ENCODE data around the gene COCH. TPM values are rescaled to one million over a fixed set of nuclear protein-coding genes. Genes with fewer than 3 reads are reported as not detected.

COCH gene
- total RNA-seq, 1 experiment from 2014 or later, result 87.6 TPM

GRCh38 chr14:30834353-30834752 lies 40.0 kb upstream of the COCH start:
- TF ChIP-seq EZH2 (IDR thresholded peaks at IDR 0.05; ENCODE audit: borderline replicate concordance, low read depth, low read length, poor library complexity, severe bottlenecking), result no peak
- TF ChIP-seq CTCF (conservative IDR thresholded peaks at IDR 0.05; ENCODE audit: low read depth, low read length), result no peak
- Histone ChIP-seq H3K9me3 (ENCODE audit: low read depth, low read length, poor library complexity, severe bottlenecking) (no peaks in the 10 kb centered on the region), H3K27me3 (replicated peaks; ENCODE audit: insufficient read depth, low read depth, low read length, poor library complexity) (no peaks in the 10 kb centered on the region), H3K4me3 (ENCODE audit: low read depth, low read length, poor library complexity, severe bottlenecking) (no peak overlapping the region), H3K36me3 (ENCODE audit: insufficient read depth, low read length, poor library complexity, severe bottlenecking) (no peaks in the 10 kb centered on the region), H3K27ac (ENCODE audit: low read depth, low read length, poor library complexity, severe bottlenecking) (no peak overlapping the region), H3K4me1 (ENCODE audit: insufficient read depth, low read length, poor library complexity, severe bottlenecking) (no peaks in the 10 kb centered on the region)
- no TSS peak for BruUV-seq (replicated peaks)
- DNase-seq (ENCODE audit: low spot score), result no peak
- CTCF ChIA-PET, result no interaction called here
- intact Hi-C loops (cut with micrococcal nuclease; ENCODE audit: unreplicated experiment), result no loop called here
- POLR2A ChIA-PET (ENCODE audit: low non-redundant PET), result no interaction called here

DNA sequence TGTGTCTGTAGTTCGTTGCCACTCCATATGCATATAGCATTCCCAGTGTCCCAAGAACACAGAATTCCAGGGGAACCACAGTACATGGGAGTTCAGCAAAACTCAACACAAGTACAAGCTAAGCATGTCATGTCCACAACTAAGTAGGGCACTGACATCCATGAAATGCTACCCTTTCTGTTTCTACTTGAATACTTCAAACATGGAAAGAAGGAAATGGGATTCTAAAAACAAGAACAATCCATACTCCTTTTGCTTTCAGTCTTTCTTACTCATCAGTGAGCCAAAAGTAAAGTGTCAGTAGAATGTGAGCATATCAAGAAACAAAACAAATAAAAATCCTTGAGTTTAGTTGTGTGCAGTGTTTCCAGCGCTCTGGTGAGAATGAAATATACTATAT lies 36.0 kb upstream of the COCH start:
- Histone ChIP-seq H3K4me1 (ENCODE audit: insufficient read depth, low read length, poor library complexity, severe bottlenecking) (no peaks in the 10 kb centered on the region), H3K27me3 (replicated peaks; ENCODE audit: insufficient read depth, low read depth, low read length, poor library complexity) (no peaks in the 10 kb centered on the region), H3K9me3 (ENCODE audit: low read depth, low read length, poor library complexity, severe bottlenecking) (no peaks in the 10 kb centered on the region), H3K27ac (ENCODE audit: low read depth, low read length, poor library complexity, severe bottlenecking) (no peak overlapping the region), H3K4me3 (ENCODE audit: low read depth, low read length, poor library complexity, severe bottlenecking) (no peak overlapping the region), H3K36me3 (ENCODE audit: insufficient read depth, low read length, poor library complexity, severe bottlenecking) (no peaks in the 10 kb centered on the region)
- DNase-seq (ENCODE audit: low spot score), result no peak
- ChIA-PET POLR2A (ENCODE audit: low non-redundant PET) (no interaction called here), CTCF (no interaction called here)
- BruUV-seq (replicated peaks), result no TSS peak
- TF ChIP-seq EZH2 (IDR thresholded peaks at IDR 0.05; ENCODE audit: borderline replicate concordance, low read depth, low read length, poor library complexity, severe bottlenecking) (no peak), CTCF (conservative IDR thresholded peaks at IDR 0.05; ENCODE audit: low read depth, low read length) (no peak)
- intact Hi-C loops (cut with micrococcal nuclease; ENCODE audit: unreplicated experiment), result no loop called here

GRCh38 chr14:30840086-30840779 lies 34.1 kb upstream of the COCH start:
- intact Hi-C loops (cut with micrococcal nuclease; ENCODE audit: unreplicated experiment), result no loop called here
- Histone ChIP-seq H3K36me3 (ENCODE audit: insufficient read depth, low read length, poor library complexity, severe bottlenecking) (no peaks in the 10 kb centered on the region), H3K4me1 (ENCODE audit: insufficient read depth, low read length, poor library complexity, severe bottlenecking) (no peaks in the 10 kb centered on the region), H3K27ac (ENCODE audit: low read depth, low read length, poor library complexity, severe bottlenecking) (no peak overlapping the region), H3K9me3 (ENCODE audit: low read depth, low read length, poor library complexity, severe bottlenecking) (no peaks in the 10 kb centered on the region), H3K27me3 (replicated peaks; ENCODE audit: insufficient read depth, low read depth, low read length, poor library complexity) (no peaks in the 10 kb centered on the region), H3K4me3 (ENCODE audit: low read depth, low read length, poor library complexity, severe bottlenecking) (no peak overlapping the region)
- no peak for DNase-seq (ENCODE audit: low spot score)
- ChIA-PET CTCF (no interaction called here), POLR2A (ENCODE audit: low non-redundant PET) (no interaction called here)
- no TSS peak for BruUV-seq (replicated peaks)
- TF ChIP-seq EZH2 (IDR thresholded peaks at IDR 0.05; ENCODE audit: borderline replicate concordance, low read depth, low read length, poor library complexity, severe bottlenecking), result no peak
- no peak for TF ChIP-seq CTCF (conservative IDR thresholded peaks at IDR 0.05; ENCODE audit: low read depth, low read length)
